WTC11 (cell line): ENCODE data around the gene PPOX.

Experiments
- CTCF ChIP-seq: fragments of 200-600 bp; IDR thresholded peaks from 2 replicates; pipeline ENCODE4 v1.8.0; 2022; ENCODE audit warnings: antibody characterized with exemption
- ESRRA ChIP-seq: sonication (generic); formaldehyde crosslinking; IDR thresholded peaks from 2 replicates; pipeline ENCODE4 v1.8.1; 2022; ENCODE audit warnings: mild to moderate bottlenecking, missing genetic modification reagents, borderline replicate concordance
- FOXP1 ChIP-seq: sonication (generic); formaldehyde crosslinking; IDR thresholded peaks from 2 replicates; pipeline ENCODE4 v1.8.0; 2022; ENCODE audit warnings: missing genetic modification reagents, mild to moderate bottlenecking, moderate library complexity, borderline replicate concordance
- PRDM15 ChIP-seq: sonication (generic); formaldehyde crosslinking; IDR thresholded peaks from 2 replicates; pipeline ENCODE4 v1.8.0; 2022; ENCODE audit warnings: missing genetic modification reagents
- RELA ChIP-seq: sonication (generic); formaldehyde crosslinking; IDR thresholded peaks from 2 replicates; pipeline ENCODE4 v1.8.1; 2022; ENCODE audit warnings: missing genetic modification reagents, mild to moderate bottlenecking, borderline replicate concordance
- USF1 ChIP-seq: sonication (generic); formaldehyde crosslinking; IDR thresholded peaks from 2 replicates; pipeline ENCODE4 v1.8.0; 2022; ENCODE audit warnings: mild to moderate bottlenecking, missing genetic modification reagents

- TF ChIP-seq USF1, result no peak
- TF ChIP-seq CTCF, result no peak
- TF ChIP-seq RELA (CRISPR knock-in tag), result no peak
- no peak for TF ChIP-seq PRDM15 (CRISPR knock-in tag)
- TF ChIP-seq ESRRA (CRISPR knock-in tag), result no peak
- TF ChIP-seq FOXP1 (CRISPR knock-in tag), result no peak
Observed at GRCh38 chr1:161187311-161187710, 21.1 kb downstream of the PPOX start.
